Stomach smooth muscle (tissue), 2 donors: Measurements from ENCODE around the gene SRSF1.

Source experiments
- H3K27ac ChIP-seq: one replicate; pipeline ENCODE4 v1.7.0; 2013; ENCODE audit warnings: mild to moderate bottlenecking, low read length, inconsistent platforms
- H3K27me3 ChIP-seq, 2 donors: one replicate each; pipeline ENCODE4 v1.7.0; 2013; ENCODE audit warnings: low read length in 2 of 2; ENCODE audit not compliant: insufficient read depth in 2 of 2, control insufficient read depth in 1 of 2
- H3K36me3 ChIP-seq, 2 donors: one replicate each; pipeline ENCODE4 v1.7.0; 2013; ENCODE audit warnings: low read length in 2 of 2; ENCODE audit not compliant: control insufficient read depth in 2 of 2, insufficient read depth in 2 of 2
- H3K4me1 ChIP-seq: one replicate; pipeline ENCODE4 v1.7.0; 2013; ENCODE audit warnings: low read length; ENCODE audit not compliant: control insufficient read depth, insufficient read depth
- H3K4me3 ChIP-seq, 2 donors: one replicate each; pipeline ENCODE4 v1.7.0; 2013; ENCODE audit warnings: low read length in 2 of 2
- H3K9ac ChIP-seq, 2 donors: one replicate each; pipeline ENCODE4 v1.7.0; 2013; ENCODE audit warnings: low read length in 2 of 2, mild to moderate bottlenecking in 1 of 2
- H3K9me3 ChIP-seq, 2 donors: one replicate each; pipeline ENCODE4 v1.7.0; 2013; ENCODE audit warnings: low read length in 2 of 2; ENCODE audit not compliant: control insufficient read depth in 2 of 2
- donor health status: healthy.
- donor health status: Pancreatic carcinoma.

The SRSF1 gene

DNA sequence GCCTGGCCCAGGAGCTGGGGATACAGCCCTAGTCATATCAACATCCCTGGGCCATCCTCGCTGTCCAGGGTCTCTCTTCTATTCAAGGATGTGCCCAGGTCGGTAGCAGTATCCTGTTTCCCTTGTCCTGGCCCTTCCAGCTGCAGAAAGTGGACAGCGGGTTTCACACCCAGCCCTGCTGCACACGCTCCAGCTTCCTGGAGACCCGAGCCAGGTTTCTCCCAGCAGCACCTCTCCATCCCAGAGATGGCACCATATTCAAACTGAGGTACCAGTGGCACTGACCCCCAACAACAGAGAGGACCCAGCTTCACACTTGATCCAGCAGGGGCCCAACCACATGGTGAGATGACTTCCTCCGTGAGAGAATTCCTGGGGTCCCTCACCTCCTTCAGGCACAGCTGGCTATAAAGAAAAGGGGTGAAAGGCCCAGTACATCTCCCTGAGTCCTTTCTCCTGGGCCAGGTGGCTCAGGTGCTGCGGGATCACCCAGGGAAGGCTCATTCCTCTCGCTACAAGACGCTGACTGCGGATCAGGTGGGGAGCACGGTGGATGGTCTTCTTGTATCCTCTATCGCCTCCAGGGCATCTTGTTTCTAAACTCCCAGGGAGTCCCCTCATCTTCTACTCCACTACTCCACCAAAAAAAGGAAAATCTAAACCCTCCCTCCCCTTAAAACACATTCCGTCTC is 53.2 kb downstream of the SRSF1 start:
- Histone ChIP-seq H3K27ac (peak overlapping the region; percentile 93), H3K4me1 (peaks cover 56% of the 10 kb centered on the region), H3K36me3 (no peaks in the 10 kb centered on the region), H3K4me3 (peak overlapping the region; percentile 72 to 77), H3K27me3 (no peaks in the 10 kb centered on the region), H3K9ac (peak overlapping the region; percentile 81 to 87), H3K9me3 (no peaks in the 10 kb centered on the region)
